Common myeloid progenitor, CD34-positive (primary cell): Measurements from ENCODE around the gene EXOG.

Experiments used
- CTCF ChIA-PET: fragments of 350-600 bp; sonication (Branson Sonifier 250); formaldehyde crosslinking; loops from one replicate; lab custom pipeline; 2021; ENCODE audit warnings: antibody characterized with exemption; lab: Charles Lee
- POLR2A ChIA-PET: fragments of 350-600 bp; sonication (Branson Sonifier 250); formaldehyde crosslinking; loops from one replicate; lab custom pipeline; 2021; ENCODE audit warnings: antibody characterized with exemption; lab: Charles Lee
- DNase-seq, 3 donors: peaks; one replicate each; pipeline versions ENCODE4 v3.0.0 to v3.0.0-alpha.2; 2013
- H3K27ac ChIP-seq, 2 experiments: 1 replicate in 1 of 2; 2 replicates in 1 of 2; pipeline ENCODE4 v1.7.0; 2013; ENCODE audit warnings: inconsistent platforms in 2 of 2, low read length in 2 of 2, mild to moderate bottlenecking in 2 of 2, low read depth in 1 of 2, moderate library complexity in 1 of 2; ENCODE audit not compliant: severe bottlenecking in 2 of 2, insufficient read depth in 1 of 2, poor library complexity in 1 of 2
- H3K27me3 ChIP-seq, 5 experiments: replicated peaks in 2 of 5; 1 replicate in 3 of 5; 2 replicates in 2 of 5; pipeline versions ENCODE4 v1.6.1 to v1.7.0; 2013; ENCODE audit warnings: low read length in 4 of 5, mild to moderate bottlenecking in 2 of 5, moderate library complexity in 2 of 5, inconsistent platforms in 1 of 5; ENCODE audit not compliant: insufficient read depth in 5 of 5, control insufficient read depth in 4 of 5
- H3K36me3 ChIP-seq, 4 experiments: 1 replicate in 2 of 4; 2 replicates in 2 of 4; pipeline versions ENCODE4 v1.6.1 to v1.7.0; 2013; ENCODE audit warnings: low read length in 3 of 4, control low read depth in 1 of 4, mild to moderate bottlenecking in 1 of 4; ENCODE audit not compliant: control insufficient read depth in 4 of 4, insufficient read depth in 4 of 4
- H3K4me1 ChIP-seq, 4 experiments: 1 replicate in 3 of 4; 2 replicates in 1 of 4; pipeline versions ENCODE4 v1.6.1 to v1.7.1; 2013; ENCODE audit warnings: low read length in 3 of 4, mild to moderate bottlenecking in 3 of 4, control low read depth in 1 of 4, inconsistent platforms in 1 of 4, moderate library complexity in 1 of 4; ENCODE audit not compliant: control insufficient read depth in 4 of 4, insufficient read depth in 4 of 4; ENCODE audit errors: control extremely low read depth in 1 of 4
- H3K4me3 ChIP-seq, 7 experiments: 1 replicate in 4 of 7; 2 replicates in 3 of 7; pipeline versions ENCODE4 v1.5.1 to v1.7.0; 2013; ENCODE audit warnings: mild to moderate bottlenecking in 7 of 7, low read length in 6 of 7, moderate library complexity in 6 of 7, inconsistent platforms in 2 of 7, low read depth in 2 of 7, control low read depth in 1 of 7; ENCODE audit not compliant: insufficient read depth in 4 of 7, control insufficient read depth in 1 of 7; ENCODE audit errors: extremely low read depth in 1 of 7
- H3K9me3 ChIP-seq, 5 experiments: 1 replicate in 4 of 5; 2 replicates in 1 of 5; pipeline versions ENCODE4 v1.6.1 to v1.7.1; 2013; ENCODE audit warnings: low read length in 4 of 5, mild to moderate bottlenecking in 2 of 5, inconsistent platforms in 1 of 5, low read depth in 1 of 5, moderate library complexity in 1 of 5; ENCODE audit not compliant: control insufficient read depth in 4 of 5, insufficient read depth in 2 of 5; ENCODE audit errors: control extremely low read depth in 1 of 5
- WGBS: methylation state at CpG from one replicate; pipeline ENCODE4 v1.1.5; 2013; ENCODE audit not compliant: insufficient coverage; 5-methylcytosine and 5-hydroxymethylcytosine counted together

EXOG gene

DNA sequence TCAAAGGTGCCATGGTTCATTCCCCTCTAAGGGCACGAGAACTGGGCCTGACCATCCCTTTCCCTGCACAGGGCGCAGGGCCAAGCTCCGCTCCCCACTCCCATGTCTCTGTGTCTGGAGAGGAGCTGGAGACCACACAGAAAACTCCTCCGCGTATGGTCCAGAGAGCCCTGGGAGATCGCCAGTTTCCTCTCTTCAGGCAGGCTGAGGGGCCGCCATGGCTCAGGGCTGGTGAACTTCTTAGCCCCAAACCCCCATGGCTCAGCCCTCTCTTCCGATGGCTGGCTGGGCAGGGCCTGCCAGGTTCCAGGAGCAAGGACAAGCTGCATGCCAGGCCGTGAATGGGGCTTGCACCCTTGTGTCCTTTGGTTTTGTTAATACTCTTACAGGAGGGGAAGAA lies 52.9 kb downstream of the EXOG start:
- Histone ChIP-seq H3K27me3 (peaks cover 0 to 2% (median 0%) of the 10 kb centered on the region in 5 experiments), H3K9me3 (peaks cover 0 to 4% (median 1%) of the 10 kb centered on the region in 5 experiments), H3K4me3 (no peak overlapping the region), H3K27ac (no peak overlapping the region), H3K36me3 (no peaks in the 10 kb centered on the region), H3K4me1 (peaks cover 0 to 7% (median 4%) of the 10 kb centered on the region in 4 experiments)
- CTCF ChIA-PET = no interaction called here
- DNase-seq = no peak
- 94% methylated on average over 8 of the region's 9 CpGs for WGBS
- POLR2A ChIA-PET = no interaction called here

DNA sequence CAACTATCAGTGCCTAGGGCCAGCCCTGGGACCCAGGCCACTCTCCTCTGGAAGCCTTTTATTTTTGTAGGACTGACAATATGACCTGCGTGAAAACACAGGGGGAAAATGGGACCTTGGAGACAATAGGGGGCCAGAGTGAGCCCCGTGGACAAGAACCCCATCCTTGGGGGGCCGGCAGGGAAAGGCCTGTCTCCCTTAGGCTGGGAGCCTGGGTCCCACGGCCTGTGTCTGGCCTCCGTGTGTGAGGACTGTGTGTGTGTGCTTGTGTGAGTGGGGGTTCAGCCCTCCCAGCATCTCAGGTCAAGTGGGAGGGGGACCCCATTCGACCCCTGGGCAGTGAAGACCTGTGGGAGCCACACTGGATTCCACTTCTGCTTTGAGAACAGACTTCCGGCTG lies 53.3 kb downstream of the EXOG start:
- Histone ChIP-seq H3K27ac (no peak overlapping the region), H3K36me3 (no peaks in the 10 kb centered on the region), H3K4me1 (peaks cover 0 to 7% (median 4%) of the 10 kb centered on the region in 4 experiments), H3K4me3 (no peak overlapping the region), H3K27me3 (peaks cover 0 to 2% (median 0%) of the 10 kb centered on the region in 5 experiments), H3K9me3 (peaks cover 0 to 6% (median 6%) of the 10 kb centered on the region in 5 experiments)
- ChIA-PET CTCF (no interaction called here), POLR2A (no interaction called here)
- WGBS = 95% methylated on average over 4 of the region's 7 CpGs
- DNase-seq = no peak

DNA sequence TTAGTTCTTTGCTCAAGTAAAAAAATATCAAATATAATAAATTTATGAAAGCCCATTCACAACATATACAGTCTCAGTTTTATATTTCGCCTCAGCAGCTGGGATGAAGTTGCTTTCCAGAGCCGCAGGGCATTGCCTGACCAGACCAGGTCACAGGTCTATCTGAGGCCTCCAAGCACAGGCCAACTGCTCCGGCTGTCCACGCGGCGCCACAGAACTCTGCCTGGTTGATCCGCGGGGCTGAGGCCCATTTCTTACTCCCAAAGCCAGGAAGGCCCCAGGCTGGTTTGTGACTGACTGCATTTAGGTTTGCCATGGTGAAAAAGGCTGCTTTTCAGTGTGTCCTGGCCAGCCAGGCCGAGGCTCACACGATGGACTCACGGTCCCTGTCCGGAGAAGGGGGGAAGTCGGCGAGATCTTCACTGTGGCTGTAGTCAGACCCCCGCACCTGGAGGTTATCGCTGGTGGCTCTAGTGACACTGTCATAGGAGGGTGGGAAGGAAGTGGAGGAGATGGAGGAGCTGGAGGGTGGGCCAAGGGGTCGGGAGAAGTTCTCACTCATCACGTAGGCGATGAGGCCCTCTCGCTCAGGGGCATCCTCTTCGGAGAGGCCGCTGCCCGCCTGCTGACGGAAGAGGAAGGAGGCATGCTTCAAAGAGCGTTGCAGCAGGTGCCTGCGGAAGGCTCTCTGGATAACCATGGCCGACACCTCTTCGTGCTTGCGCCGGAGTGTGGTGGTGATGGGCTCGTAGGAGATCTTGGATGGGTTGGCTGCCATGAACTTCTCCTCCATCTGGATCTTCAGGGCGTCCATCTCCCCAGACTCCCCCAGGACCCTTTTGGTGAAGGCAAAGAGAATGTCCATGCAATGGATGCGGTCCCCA lies 54.1 kb downstream of the EXOG start:
- Histone ChIP-seq H3K36me3 (no peaks in the 10 kb centered on the region), H3K9me3 (peaks cover 0 to 9% (median 6%) of the 10 kb centered on the region in 5 experiments), H3K4me1 (peaks cover 0 to 7% (median 4%) of the 10 kb centered on the region in 4 experiments), H3K27me3 (no peaks in the 10 kb centered on the region), H3K4me3 (no peak overlapping the region), H3K27ac (no peak overlapping the region)
- no peak for DNase-seq
- ChIA-PET CTCF (no interaction called here), POLR2A (no interaction called here)
- WGBS = 95% methylated on average over 31 of the region's 33 CpGs

DNA sequence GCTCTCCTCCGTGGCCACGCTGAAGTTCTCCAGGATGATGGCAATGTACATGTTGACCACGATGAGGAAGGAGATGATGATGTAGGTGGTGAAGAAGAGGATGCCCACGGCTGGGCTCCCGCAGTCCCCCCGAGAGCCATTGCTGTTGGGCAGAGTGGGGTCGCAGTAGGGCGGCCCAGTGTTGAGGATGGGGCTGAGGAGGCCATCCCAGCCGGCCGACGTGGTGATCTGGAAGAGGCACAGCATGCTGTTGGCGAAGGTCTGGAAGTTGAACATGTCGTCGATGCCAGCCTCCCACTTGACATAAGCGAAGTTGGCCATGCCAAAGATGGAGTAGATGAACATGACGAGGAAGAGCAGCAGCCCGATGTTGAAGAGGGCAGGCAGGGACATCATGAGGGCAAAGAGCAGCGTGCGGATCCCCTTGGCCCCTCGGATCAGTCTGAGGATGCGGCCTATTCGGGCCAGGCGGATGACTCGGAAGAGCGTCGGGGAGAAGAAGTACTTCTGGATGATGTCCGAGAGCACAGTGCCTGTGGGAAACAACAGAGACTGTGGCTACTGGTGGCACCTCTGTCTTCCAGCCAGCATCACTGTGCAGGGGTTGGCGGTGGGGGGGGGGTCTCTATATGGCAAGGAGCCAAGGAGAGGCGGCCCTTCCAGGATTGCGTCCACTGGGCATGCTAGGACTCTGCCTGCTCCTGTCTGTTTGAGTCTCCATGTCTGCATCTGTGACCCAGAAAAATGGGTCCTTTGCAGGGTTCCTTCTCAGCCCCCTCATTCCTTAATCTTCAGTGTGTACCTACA lies 55.1 kb downstream of the EXOG start:
- Histone ChIP-seq H3K9me3 (peaks cover 0 to 11% (median 6%) of the 10 kb centered on the region in 5 experiments), H3K36me3 (no peaks in the 10 kb centered on the region), H3K4me3 (no peak overlapping the region), H3K4me1 (peaks cover 0 to 7% (median 4%) of the 10 kb centered on the region in 4 experiments), H3K27me3 (no peaks in the 10 kb centered on the region), H3K27ac (no peak overlapping the region)
- no peak for DNase-seq
- POLR2A ChIA-PET = no interaction called here
- WGBS = over 99% methylated on average over 19 of the region's 30 CpGs
- CTCF ChIA-PET = no interaction called here

DNA sequence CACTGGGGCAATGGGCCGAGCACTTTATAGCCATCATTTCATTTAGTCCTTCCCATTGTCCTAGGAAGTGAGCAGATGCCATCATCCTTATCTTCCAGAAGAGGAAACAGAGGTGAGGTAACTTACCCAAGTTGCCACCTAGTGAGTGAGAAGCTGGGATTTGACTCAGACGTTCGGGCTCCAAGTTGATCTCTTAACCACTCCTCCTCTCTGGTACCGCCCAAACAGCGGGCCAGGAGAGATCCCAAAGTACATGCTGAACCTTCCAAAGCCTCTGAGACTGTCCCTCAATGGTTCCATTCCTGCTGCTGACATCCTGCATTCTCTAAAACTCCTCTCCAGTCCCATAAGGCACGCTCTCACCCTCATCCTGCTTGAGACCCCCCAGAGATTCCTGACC lies 56.2 kb downstream of the EXOG start:
- 88% methylated on average over 3 of the region's 6 CpGs for WGBS
- Histone ChIP-seq H3K27ac (no peak overlapping the region), H3K9me3 (peaks cover 0 to 11% (median 6%) of the 10 kb centered on the region in 5 experiments), H3K4me3 (no peak overlapping the region), H3K4me1 (peaks cover 0 to 7% (median 4%) of the 10 kb centered on the region in 4 experiments), H3K27me3 (no peaks in the 10 kb centered on the region), H3K36me3 (no peaks in the 10 kb centered on the region)
- CTCF ChIA-PET = no interaction called here
- POLR2A ChIA-PET = no interaction called here
- no peak for DNase-seq

DNA sequence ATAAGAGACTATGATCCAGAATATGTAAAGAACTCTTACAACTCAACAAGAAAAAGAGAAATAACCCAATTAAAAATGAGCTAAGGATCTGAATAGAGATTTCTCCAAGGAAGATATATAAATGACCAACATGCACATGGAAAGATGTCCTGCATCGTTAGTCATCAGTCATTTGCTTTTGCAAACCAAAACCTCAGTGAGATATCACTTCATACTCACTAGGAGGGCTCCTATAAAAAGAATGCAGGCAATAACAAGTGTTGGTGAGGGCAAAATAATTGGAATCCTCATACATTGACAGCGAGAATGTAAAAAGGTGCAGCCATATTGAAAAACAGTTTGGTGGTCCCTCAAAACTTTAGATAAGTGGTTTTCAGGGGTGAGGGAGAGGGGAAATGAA lies 56.9 kb downstream of the EXOG start:
- Histone ChIP-seq H3K4me1 (peaks cover 0 to 5% (median 4%) of the 10 kb centered on the region in 4 experiments), H3K9me3 (peaks cover 0 to 11% (median 6%) of the 10 kb centered on the region in 5 experiments), H3K27ac (no peak overlapping the region), H3K27me3 (no peaks in the 10 kb centered on the region), H3K4me3 (no peak overlapping the region), H3K36me3 (no peaks in the 10 kb centered on the region)
- ChIA-PET POLR2A (no interaction called here), CTCF (interaction anchor here (1.3 kb wide), 1 partner anchor 32 kb away, joined by 3 read pairs; no protein-coding TSS in a partner anchor)
- WGBS = 100% methylated on average over 1 of the region's 2 CpGs
- DNase-seq = no peak
